GM12872 (cell line): ENCODE data around the gene TXNRD1.

Experiments
- TF ChIP-seq, protein P1 (sequence below): IDR thresholded peaks from 3 replicates; pipeline ENCODE4 v1.5.1; 2011; ENCODE audit warnings: low read depth, mild to moderate bottlenecking, low read length, moderate library complexity; ENCODE audit not compliant: insufficient read depth

TXNRD1 gene

DNA sequence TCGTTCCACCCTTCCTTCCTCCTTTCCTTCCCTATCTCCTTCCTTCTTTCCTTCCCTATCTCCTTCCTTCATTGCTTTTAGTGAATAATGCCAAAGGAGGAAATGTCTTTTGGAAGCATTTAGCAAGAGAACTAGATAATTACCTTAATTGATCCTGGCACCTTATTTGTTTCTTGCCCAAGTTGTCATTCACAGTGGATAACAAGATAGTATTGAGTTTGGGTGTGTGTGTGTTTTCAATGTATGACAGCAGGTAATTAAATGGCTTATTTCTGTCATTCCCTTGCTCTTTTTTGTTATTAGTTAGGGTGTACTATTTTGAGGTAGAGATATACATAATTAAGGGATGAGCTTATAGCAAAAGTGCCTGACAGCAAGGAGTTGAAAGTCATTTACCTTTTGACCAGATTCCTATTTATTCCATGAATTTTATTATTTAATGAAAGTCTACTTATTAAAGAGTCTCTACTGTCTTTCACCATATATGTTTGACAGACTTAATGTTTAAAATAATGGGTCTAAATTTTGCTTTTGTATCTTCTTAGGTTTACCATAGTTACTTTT is 118.2 kb downstream of the TXNRD1 start:
- TF ChIP-seq, protein P1, sequence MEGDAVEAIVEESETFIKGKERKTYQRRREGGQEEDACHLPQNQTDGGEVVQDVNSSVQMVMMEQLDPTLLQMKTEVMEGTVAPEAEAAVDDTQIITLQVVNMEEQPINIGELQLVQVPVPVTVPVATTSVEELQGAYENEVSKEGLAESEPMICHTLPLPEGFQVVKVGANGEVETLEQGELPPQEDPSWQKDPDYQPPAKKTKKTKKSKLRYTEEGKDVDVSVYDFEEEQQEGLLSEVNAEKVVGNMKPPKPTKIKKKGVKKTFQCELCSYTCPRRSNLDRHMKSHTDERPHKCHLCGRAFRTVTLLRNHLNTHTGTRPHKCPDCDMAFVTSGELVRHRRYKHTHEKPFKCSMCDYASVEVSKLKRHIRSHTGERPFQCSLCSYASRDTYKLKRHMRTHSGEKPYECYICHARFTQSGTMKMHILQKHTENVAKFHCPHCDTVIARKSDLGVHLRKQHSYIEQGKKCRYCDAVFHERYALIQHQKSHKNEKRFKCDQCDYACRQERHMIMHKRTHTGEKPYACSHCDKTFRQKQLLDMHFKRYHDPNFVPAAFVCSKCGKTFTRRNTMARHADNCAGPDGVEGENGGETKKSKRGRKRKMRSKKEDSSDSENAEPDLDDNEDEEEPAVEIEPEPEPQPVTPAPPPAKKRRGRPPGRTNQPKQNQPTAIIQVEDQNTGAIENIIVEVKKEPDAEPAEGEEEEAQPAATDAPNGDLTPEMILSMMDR: no peak

DNA sequence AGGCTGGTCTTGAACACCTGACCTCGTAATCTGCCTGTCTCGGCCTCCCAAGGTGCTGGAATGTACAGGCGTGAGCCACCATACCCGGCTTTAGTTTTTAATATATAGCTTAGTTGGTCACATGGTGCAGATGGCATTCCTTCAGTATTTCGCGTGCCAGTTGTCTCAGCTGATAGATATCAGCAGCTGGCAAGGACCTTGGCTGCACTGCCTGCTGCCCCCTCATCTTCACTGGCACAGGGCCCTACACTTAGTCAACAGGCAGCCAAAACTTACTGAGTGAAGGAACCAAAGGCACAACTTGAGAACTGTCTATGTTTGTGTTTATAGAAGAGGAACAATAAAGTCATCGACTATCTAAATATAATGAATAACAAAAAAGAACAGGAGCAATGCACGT is 119.0 kb downstream of the TXNRD1 start:
- TF ChIP-seq, protein P1: no peak

DNA sequence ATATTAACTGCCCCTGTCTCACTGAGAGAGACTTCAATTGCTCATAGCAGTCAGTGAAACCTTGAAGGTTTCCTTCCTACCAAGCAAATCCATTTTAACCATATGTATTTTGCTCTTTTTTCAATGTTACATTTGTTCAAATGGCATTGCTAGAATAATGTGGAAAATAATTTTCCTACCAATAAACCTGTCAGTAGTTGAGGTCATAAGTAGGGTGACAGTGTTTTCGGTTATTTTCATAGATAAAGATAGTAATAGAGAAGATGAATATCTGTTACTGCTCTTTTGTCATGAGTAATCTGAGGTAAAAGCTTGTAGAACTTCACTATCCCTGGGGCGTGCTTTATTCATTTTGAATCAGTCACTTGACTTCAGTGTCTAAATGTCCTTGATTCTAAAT is 120.5 kb downstream of the TXNRD1 start:
- TF ChIP-seq, protein P1: no peak

DNA sequence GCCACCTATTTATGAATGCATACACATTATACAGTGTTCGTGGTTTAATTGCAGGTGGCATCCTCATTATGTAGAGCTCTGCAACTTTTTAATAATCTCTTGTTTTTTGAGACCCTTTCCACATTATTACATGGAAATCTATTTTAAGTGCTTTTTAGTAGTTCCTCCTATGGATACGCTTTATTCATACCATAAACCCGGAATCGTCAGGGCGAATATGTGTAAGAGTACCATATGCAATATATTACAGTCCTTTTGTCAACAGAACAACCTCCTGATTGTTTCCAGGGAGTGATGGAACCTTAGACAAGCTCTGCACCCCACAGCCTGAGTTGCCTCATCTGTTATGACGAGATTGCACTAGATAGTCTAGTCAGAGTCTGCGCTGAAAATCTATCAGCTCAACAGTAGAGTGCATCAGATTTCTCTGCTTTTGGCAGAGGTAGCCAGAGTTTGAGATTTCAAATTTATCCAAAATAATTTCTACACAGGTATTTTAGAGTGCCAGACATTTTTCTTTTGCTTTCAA is 121.5 kb downstream of the TXNRD1 start:
- TF ChIP-seq, protein P1: no peak

DNA sequence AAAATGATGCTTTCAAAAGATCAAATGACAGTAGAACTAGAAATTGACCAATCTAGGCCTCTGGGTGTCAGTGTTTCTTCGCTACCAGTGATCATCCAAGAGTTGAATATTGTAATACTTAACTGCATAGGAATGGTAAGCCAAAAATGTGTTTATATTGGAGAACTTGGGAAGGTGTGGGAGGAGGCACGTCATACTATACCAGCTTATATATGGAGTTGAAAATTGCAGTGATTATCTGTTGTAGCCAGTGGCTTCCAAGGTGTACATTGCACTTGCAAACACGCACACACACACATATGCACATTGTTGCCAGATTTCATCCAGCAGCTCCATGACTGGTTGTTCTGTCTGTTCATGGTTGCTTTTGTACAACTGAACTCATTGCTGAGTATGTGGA is 124.1 kb downstream of the TXNRD1 start:
- TF ChIP-seq, protein P1: no peak

DNA sequence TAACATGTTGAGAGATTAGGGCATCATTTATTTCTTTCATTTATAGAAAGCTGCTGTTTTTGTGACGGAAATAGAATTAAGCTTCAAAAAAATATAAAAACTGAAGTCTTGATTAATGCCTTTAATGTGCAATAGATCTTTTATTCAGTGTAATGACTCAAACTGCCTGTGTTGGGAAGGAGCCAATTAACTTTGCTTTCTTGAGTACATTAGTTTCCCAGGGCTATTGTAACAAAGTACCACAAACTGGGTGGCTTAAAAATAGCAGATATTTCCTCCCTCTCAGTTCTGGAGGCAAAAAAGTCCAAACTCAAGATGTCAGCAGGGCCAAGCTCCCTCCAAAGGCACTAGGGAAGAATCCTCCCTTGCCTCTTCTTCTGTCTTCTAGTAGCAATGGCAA is 124.6 kb downstream of the TXNRD1 start:
- TF ChIP-seq, protein P1: no peak

DNA sequence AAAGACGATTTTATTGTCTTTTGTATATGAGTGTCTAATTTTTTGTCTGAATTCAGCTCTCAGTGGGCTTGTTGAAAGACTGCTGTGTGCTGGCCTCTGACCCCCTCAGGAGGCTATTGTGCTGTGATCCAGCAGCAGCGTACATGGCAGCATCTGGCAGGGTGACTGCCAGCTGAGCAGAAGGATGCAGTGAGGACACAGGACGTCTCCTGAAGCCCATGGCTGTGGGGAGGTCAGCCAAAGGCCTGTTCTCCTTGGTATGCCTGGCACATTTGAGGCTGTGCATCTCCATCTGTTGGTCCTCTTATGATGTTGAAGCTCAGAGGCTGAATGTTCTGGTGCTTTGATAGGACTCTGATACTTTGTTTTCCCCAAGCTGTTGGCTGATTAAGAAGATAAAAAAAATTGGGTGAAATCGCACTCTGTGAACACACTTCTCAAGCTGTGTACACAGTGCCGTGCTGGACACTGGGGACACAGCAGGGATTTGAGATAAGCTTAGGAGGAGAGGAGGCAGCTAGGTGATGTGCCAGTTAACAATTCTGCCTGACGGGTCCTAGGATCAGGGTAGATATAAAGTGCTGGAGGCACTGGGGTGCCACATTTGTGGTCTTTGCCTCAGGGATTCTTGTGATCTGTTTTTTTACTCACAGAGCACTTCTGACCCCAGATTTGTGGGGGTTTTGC is 125.5 kb downstream of the TXNRD1 start:
- TF ChIP-seq, protein P1: no peak
